HFF-Myc (cell line): ENCODE data around the gene ERCC6.

Source experiments
- DNase-seq: peaks from one replicate; pipeline ENCODE4 v3.0.0-alpha.2; 2011; ENCODE audit warnings: low read depth; ENCODE audit errors: extremely low read depth
- H3K4me3 ChIP-seq: replicated peaks from 2 replicates; pipeline ENCODE4 v1.5.1; 2011; ENCODE audit warnings: low read depth, mild to moderate bottlenecking, control low read depth, low read length
- CTCF ChIP-seq: IDR thresholded peaks from 2 replicates; pipeline ENCODE4 v1.5.1; 2012; ENCODE audit warnings: mild to moderate bottlenecking, low read depth, low read length, control low read depth; ENCODE audit errors: missing control alignments

Gene ERCC6

GRCh38 chr10:49478819-49479218 is 60.1 kb downstream of the ERCC6 start:
- H3K4me3 ChIP-seq: no peak overlapping the region
- TF ChIP-seq CTCF: no peak
- no peak for DNase-seq

GRCh38 chr10:49474901-49475300 is 64.0 kb downstream of the ERCC6 start:
- no peak overlapping the region for H3K4me3 ChIP-seq
- no peak for DNase-seq
- TF ChIP-seq CTCF: no peak

DNA sequence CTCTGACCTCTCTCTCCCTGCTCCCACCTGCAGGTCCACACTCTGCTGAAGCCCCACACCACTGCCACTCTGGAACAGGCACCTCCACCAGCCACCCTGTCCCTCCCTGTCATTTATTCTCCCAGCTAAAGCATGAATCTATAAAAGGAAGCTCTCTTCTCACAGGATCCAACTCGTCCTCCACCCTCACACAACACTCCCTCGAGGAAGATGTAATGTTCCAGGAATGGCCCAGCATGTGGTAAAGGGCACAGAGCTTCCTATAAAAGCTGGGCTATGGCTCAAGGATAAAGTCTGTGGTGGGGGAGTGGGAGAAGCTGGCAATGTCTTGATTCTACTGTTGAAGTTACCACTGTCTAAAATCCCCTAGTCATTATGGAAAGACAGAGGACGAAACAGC is 67.4 kb downstream of the ERCC6 start:
- no peak overlapping the region for H3K4me3 ChIP-seq
- TF ChIP-seq CTCF: no peak
- DNase-seq: no peak

DNA sequence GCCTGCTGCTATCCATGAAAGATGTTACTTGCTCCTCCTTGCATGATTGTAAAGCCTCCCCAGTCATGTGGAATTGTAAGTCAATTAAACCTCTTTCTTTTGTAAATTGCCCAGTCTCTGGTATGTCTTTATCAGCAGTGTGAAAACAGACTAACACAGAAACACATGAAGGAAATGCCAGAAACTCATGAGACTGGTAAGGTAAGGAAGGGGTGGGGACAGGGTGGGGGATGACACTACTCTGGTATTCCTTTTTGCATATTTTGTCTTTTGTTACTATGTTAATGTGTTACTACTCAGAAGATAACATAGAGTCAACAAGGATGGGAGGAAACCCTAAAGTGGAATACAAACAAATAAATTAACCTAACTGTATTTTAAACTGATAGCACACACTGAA is 73.2 kb downstream of the ERCC6 start:
- TF ChIP-seq CTCF: no peak
- no peak overlapping the region for H3K4me3 ChIP-seq
- no peak for DNase-seq
